Ishikawa (cell line): ENCODE data around the gene UBE3D.

Experiments
- CEBPB ChIP-seq: IDR thresholded peaks from 2 replicates; pipeline ENCODE4 v1.6.1; 2012
- CREB1 ChIP-seq: IDR thresholded peaks from 2 replicates; pipeline ENCODE4 v1.6.1; 2012; ENCODE audit warnings: low read depth
- EGR1 ChIP-seq: IDR thresholded peaks from 2 replicates; pipeline ENCODE4 v1.6.1; 2012
- EP300 ChIP-seq: IDR thresholded peaks from 2 replicates; pipeline ENCODE4 v1.6.1; 2012; ENCODE audit warnings: borderline replicate concordance
- FOXM1 ChIP-seq: IDR thresholded peaks from 2 replicates; pipeline ENCODE4 v1.6.1; 2012; ENCODE audit warnings: low read depth, borderline replicate concordance
- MAX ChIP-seq: IDR thresholded peaks from 2 replicates; pipeline ENCODE4 v1.6.1; 2012
- NFIC ChIP-seq: IDR thresholded peaks from 2 replicates; pipeline ENCODE4 v1.6.1; 2012
- RAD21 ChIP-seq: IDR thresholded peaks from 2 replicates; pipeline ENCODE4 v1.6.1; 2012; ENCODE audit warnings: low read depth
- REST ChIP-seq: IDR thresholded peaks from 2 replicates; pipeline ENCODE4 v1.6.1; 2012; ENCODE audit warnings: low read depth, mild to moderate bottlenecking
- TAF1 ChIP-seq: IDR thresholded peaks from 2 replicates; pipeline ENCODE4 v1.6.1; 2012; ENCODE audit warnings: low read depth, mild to moderate bottlenecking
- TCF12 ChIP-seq: IDR thresholded peaks from 2 replicates; pipeline ENCODE4 v1.6.1; 2012; ENCODE audit warnings: low read depth
- TEAD4 ChIP-seq: IDR thresholded peaks from 2 replicates; pipeline ENCODE4 v1.6.1; 2012
- USF1 ChIP-seq: IDR thresholded peaks from 2 replicates; pipeline ENCODE4 v1.6.1; 2012
- YY1 ChIP-seq: IDR thresholded peaks from 2 replicates; pipeline ENCODE4 v1.6.1; 2012; ENCODE audit warnings: low read depth
- ZBTB7A ChIP-seq: IDR thresholded peaks from 2 replicates; pipeline ENCODE4 v1.6.1; 2012; ENCODE audit warnings: low read depth

Gene UBE3D

GRCh38 chr6:82968708-82969107 lies 96.9 kb downstream of the UBE3D start:
- TF ChIP-seq TAF1 (no peak), YY1 (no peak), CREB1 (no peak), ZBTB7A (no peak), RAD21 (no peak), NFIC (no peak), EGR1 (no peak), TCF12 (no peak), REST (no peak), CEBPB (no peak), FOXM1 (no peak), EP300 (no peak), TEAD4 (no peak), MAX (no peak)

- no peak for TF ChIP-seq YY1
- TF ChIP-seq TEAD4: no peak
- TF ChIP-seq TCF12: no peak
- no peak for TF ChIP-seq CREB1
- no peak for TF ChIP-seq EGR1
- no peak for TF ChIP-seq ZBTB7A
- no peak for TF ChIP-seq RAD21
- TF ChIP-seq CEBPB: no peak
- no peak for TF ChIP-seq MAX
- no peak for TF ChIP-seq USF1
- TF ChIP-seq NFIC: no peak
- TF ChIP-seq FOXM1: no peak
- TF ChIP-seq TAF1: no peak
- TF ChIP-seq REST: no peak
- no peak for TF ChIP-seq EP300
Measured at GRCh38 chr6:82963191-82963925, 102.3 kb downstream of the UBE3D start.

- TF ChIP-seq FOXM1 (no peak), EP300 (peak; percentile 61; the same call in 1 of the 2 replicates), EGR1 (no peak), RAD21 (0 out of 2 replicates have a peak, but pooled peaks have one; percentile 1), ZBTB7A (no peak), YY1 (no peak), CEBPB (no peak), TAF1 (no peak), TCF12 (peak; percentile 63), USF1 (no peak), MAX (no peak; the same call in 1 of the 2 replicates), REST (no peak), CREB1 (no peak), TEAD4 (peak; percentile 72), NFIC (peak; percentile 72)
Measured at GRCh38 chr6:82959385-82959941, 106.2 kb downstream of the UBE3D start.

GRCh38 chr6:82958551-82958950 lies 107.1 kb downstream of the UBE3D start:
- TF ChIP-seq MAX (no peak), REST (no peak), TAF1 (no peak), EGR1 (no peak)
